ENCODE data around the gene PCP4.

Gene PCP4

DNA sequence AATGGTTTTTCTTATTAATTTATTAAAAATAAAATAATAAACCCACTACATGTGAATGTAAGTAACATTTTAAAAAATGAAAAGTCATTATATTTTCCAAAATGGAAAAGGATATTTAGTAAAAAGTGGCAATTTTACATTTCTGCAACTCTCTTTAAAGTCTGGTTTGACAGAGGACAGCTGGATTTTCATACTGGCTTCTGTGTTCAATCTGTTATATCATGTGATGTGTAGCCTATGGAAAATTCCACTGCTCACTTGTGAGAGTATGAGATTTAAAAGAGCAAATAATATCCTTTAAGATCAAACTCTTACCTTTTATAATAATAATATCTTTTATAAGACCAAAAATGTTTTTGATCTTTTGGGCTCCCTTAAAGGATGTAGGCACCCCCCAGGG, 33.7 kb downstream of the PCP4 start:
- H3K36me3 ChIP-seq (ENCODE audit: control insufficient read depth, insufficient read depth, low read length): no peaks in the 10 kb centered on the region

DNA sequence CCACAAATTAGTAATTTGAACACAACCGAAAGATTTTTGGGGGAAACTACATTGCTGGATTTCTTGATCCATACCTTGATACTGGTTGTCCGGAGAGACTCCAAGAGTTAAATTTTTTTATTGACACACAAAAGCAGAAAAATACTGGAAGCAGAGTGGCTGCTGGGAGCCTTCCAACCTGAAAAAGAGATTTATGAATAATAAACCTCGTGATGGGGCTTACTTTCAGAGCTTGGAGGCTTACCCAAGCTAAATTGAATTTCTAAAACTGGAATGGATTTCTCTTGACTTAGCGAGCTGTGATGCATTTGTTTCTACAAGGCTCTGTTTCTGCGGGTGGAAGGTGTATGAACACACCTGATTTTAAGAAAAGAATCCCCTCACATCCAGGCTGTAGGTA, 35.7 kb downstream of the PCP4 start:
- H3K4me3 ChIP-seq (ENCODE audit: low read depth, low read length): no peak overlapping the region
- H3K27me3 ChIP-seq (ENCODE audit: control insufficient read depth, insufficient read depth, low read length): no peaks in the 10 kb centered on the region
- no peaks in the 10 kb centered on the region for H3K4me1 ChIP-seq (ENCODE audit: control insufficient read depth, insufficient read depth, low read length)
- no peaks in the 10 kb centered on the region for H3K9me3 ChIP-seq (ENCODE audit: control insufficient read depth, insufficient read depth, low read length)
- H3K36me3 ChIP-seq (ENCODE audit: control insufficient read depth, insufficient read depth, low read length): no peaks in the 10 kb centered on the region
- H3K9ac ChIP-seq (ENCODE audit: low read depth, low read length): no peak overlapping the region

More for the DNA sequence above, 33.7 kb downstream of the PCP4 start:
- H3K4me1 ChIP-seq (ENCODE audit: control insufficient read depth, insufficient read depth, low read length): no peaks in the 10 kb centered on the region
- no peak overlapping the region for H3K4me3 ChIP-seq (ENCODE audit: low read depth, low read length)
- no peaks in the 10 kb centered on the region for H3K27me3 ChIP-seq (ENCODE audit: control insufficient read depth, insufficient read depth, low read length)
- no peak overlapping the region for H3K9ac ChIP-seq (ENCODE audit: low read depth, low read length)
- no peaks in the 10 kb centered on the region for H3K9me3 ChIP-seq (ENCODE audit: control insufficient read depth, insufficient read depth, low read length)

DNA sequence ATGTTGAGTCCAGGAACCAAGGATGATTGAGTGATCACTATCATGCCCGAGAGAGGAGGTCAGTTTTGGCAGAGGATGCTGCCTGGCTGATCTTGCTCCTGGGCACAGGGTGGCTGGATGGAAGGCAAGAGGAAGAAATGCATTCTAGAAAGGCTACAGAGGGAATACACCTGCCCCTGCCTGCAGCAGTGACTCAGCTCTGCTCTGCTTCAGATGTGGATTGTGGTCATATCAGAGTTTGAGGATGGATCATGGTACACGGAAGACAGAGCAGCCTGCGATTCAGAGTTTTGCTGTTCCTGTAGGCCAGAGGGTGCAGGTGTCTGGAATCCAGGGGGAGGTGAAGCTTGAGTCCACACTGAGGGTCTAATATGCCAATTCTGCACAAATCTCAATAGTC, 37.2 kb downstream of the PCP4 start:
- no peaks in the 10 kb centered on the region for H3K4me1 ChIP-seq (ENCODE audit: control insufficient read depth, insufficient read depth, low read length)
- no peak overlapping the region for H3K4me3 ChIP-seq (ENCODE audit: low read depth, low read length)
- no peaks in the 10 kb centered on the region for H3K9me3 ChIP-seq (ENCODE audit: control insufficient read depth, insufficient read depth, low read length)
- no peaks in the 10 kb centered on the region for H3K27me3 ChIP-seq (ENCODE audit: control insufficient read depth, insufficient read depth, low read length)
- H3K9ac ChIP-seq (ENCODE audit: low read depth, low read length): no peak overlapping the region
- H3K36me3 ChIP-seq (ENCODE audit: control insufficient read depth, insufficient read depth, low read length): no peaks in the 10 kb centered on the region

DNA sequence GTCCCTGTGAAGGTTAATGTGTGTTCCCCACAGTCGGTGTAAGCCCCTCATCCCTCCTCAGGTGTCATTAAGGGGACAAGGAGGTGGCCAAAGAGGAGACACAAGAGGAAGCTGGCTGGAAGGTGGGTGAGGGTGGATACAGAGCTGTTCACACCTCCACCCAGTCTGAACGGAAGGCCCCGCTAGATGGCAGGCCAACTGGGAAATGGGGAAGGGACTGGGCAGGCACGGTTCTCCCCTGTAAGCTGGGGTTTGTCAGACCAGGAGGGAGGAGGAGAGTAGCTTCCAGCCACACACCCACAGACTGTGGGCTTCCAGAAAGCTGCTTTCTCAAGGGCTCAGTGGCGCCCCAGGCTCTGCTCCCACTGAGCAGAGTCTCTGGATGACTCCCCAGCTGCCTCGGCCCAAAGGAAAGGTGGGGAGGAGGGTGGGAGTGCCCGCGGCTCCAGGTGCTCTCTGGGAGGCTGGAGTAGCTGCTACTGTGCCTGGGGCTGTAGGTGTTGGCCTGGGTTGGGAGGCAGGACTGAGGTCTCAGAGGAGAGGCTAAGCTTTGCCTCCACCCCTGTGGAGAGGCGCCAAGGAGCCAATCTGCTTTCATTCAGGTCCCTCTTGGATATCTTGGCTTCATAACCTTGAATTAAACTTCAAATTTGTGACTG, 41.2 kb downstream of the PCP4 start:
- Histone ChIP-seq H3K36me3 (ENCODE audit: control insufficient read depth, insufficient read depth, low read length) (no peaks in the 10 kb centered on the region), H3K9ac (ENCODE audit: low read depth, low read length) (no peak overlapping the region), H3K27me3 (ENCODE audit: control insufficient read depth, insufficient read depth, low read length) (no peaks in the 10 kb centered on the region), H3K4me1 (ENCODE audit: control insufficient read depth, insufficient read depth, low read length) (no peaks in the 10 kb centered on the region), H3K4me3 (ENCODE audit: low read depth, low read length) (no peak overlapping the region), H3K9me3 (ENCODE audit: control insufficient read depth, insufficient read depth, low read length) (no peaks in the 10 kb centered on the region)

DNA sequence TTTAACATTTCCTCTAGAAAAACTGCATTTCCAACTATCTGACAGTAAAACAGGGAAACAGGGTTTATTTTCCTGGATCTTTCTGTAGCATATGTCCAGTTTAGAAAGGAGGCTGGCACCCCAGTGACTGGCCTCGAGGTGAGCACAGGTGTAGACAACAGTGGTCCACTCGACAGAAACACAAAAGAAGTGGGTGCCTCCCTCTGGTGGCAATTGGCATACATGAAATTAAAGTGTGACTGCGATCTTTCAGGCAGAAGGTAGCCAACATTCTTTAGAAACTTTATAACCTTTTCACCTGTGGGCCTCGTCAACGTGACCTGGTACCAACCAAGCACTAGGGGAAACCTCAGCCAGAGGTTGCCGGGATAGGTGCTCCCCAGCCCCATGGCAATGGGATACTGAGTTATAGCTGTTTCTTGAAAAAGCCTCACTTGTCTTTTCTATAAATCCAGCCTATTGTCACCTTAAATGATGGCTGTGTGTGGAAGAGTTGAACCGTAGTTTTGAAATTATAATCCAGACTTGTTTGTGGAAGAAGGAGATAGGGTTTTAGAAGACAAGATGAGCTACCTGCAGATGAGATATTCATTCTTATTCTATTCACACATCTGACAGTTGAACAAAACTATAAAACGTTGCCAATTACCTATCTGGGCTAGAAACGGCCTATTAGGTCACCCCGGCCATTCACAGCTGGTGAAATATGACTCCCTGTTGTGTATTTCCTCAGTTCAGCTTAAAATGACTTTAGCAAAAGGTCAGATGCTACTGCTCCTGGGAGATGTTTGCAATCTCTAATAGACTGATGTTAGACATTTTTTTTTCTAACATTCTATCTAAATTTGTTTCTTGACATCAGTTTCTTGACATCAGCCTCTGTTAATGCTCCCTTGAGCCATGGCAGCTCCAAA, 44.3 kb downstream of the PCP4 start:
- Histone ChIP-seq H3K4me3 (ENCODE audit: low read depth, low read length) (no peak overlapping the region), H3K9me3 (ENCODE audit: control insufficient read depth, insufficient read depth, low read length) (no peaks in the 10 kb centered on the region), H3K27me3 (ENCODE audit: control insufficient read depth, insufficient read depth, low read length) (no peaks in the 10 kb centered on the region), H3K9ac (ENCODE audit: low read depth, low read length) (no peak overlapping the region), H3K36me3 (ENCODE audit: control insufficient read depth, insufficient read depth, low read length) (no peaks in the 10 kb centered on the region), H3K4me1 (ENCODE audit: control insufficient read depth, insufficient read depth, low read length) (no peaks in the 10 kb centered on the region)

DNA sequence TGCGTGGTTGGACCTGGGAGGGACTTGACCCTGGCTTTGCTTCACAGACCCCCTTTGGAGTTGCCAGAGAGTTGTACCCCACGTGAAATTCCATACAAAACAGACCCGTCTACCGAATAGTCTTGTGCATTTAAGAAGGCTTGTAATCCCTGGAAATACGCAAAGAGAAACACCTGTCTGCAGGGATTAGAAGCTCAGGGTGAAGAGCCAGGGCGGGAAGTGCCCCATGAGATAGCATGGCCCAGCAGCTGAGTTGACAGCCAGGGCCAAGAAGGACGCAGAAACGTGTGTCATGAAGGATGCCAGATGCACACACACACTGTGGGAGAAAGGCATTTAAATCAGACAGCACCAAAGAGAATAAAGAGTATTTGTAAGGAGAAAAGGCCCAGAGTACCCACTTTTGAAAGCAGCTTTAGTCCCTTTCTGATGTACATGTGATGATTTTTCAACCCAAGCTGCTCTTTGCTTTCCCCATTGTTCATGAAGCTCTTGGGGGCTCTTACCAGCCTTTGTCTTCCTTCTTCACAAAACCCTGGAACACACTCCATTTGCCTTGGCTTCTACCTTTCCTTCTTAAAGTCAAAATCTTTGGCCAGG, 46.6 kb downstream of the PCP4 start:
- no peak overlapping the region for H3K4me3 ChIP-seq (ENCODE audit: low read depth, low read length)
- H3K4me1 ChIP-seq (ENCODE audit: control insufficient read depth, insufficient read depth, low read length): no peaks in the 10 kb centered on the region
- no peaks in the 10 kb centered on the region for H3K9me3 ChIP-seq (ENCODE audit: control insufficient read depth, insufficient read depth, low read length)
- H3K9ac ChIP-seq (ENCODE audit: low read depth, low read length): no peak overlapping the region
- no peaks in the 10 kb centered on the region for H3K36me3 ChIP-seq (ENCODE audit: control insufficient read depth, insufficient read depth, low read length)
- no peaks in the 10 kb centered on the region for H3K27me3 ChIP-seq (ENCODE audit: control insufficient read depth, insufficient read depth, low read length)

DNA sequence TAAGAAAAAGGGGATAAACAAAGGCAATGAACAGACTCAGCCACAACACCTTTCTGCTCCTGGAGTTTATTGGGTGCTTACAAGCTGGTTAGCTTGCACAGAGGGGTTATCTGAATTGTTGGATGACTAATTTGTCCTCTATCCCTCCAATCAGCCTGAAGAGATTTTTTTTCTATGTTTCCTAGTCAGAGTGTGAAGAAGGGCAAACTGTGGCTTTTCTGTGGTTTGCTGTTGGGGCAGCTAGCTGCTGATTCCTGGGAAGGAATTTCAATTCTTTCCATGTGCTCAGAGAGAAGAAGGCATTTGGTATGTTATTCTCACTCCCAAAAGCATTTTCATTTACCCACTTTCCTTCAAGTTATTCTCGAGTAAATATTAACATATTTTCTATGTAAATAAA, 48.6 kb downstream of the PCP4 start:
- Histone ChIP-seq H3K27me3 (ENCODE audit: control insufficient read depth, insufficient read depth, low read length) (no peaks in the 10 kb centered on the region), H3K4me1 (ENCODE audit: control insufficient read depth, insufficient read depth, low read length) (no peaks in the 10 kb centered on the region), H3K4me3 (ENCODE audit: low read depth, low read length) (no peak overlapping the region), H3K9ac (ENCODE audit: low read depth, low read length) (no peak overlapping the region), H3K9me3 (ENCODE audit: control insufficient read depth, insufficient read depth, low read length) (no peaks in the 10 kb centered on the region), H3K36me3 (ENCODE audit: control insufficient read depth, insufficient read depth, low read length) (no peaks in the 10 kb centered on the region)

DNA sequence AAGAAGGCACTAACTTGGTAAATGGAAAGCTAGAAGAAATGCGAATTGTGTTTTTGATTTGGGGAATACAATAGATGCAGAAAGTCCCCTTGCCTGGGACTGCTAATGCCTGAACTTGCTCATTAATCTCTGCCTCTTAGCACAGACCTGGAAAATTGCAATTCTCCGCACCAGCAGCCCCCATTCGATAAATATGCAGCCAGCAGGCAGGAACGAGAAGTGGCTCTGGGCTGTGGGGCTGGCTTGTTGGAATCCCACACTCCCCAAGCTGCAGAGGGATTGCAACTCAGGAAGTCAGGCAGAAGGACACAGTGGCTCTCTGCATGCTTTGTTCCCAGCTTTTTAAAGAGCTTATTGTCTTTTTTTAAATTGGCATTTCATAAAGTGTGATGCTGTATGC, 51.3 kb downstream of the PCP4 start:
- Histone ChIP-seq H3K9me3 (ENCODE audit: control insufficient read depth, insufficient read depth, low read length) (no peaks in the 10 kb centered on the region), H3K36me3 (ENCODE audit: control insufficient read depth, insufficient read depth, low read length) (no peaks in the 10 kb centered on the region), H3K9ac (ENCODE audit: low read depth, low read length) (no peak overlapping the region), H3K27me3 (ENCODE audit: control insufficient read depth, insufficient read depth, low read length) (no peaks in the 10 kb centered on the region), H3K4me1 (ENCODE audit: control insufficient read depth, insufficient read depth, low read length) (no peaks in the 10 kb centered on the region), H3K4me3 (ENCODE audit: low read depth, low read length) (no peak overlapping the region)

DNA sequence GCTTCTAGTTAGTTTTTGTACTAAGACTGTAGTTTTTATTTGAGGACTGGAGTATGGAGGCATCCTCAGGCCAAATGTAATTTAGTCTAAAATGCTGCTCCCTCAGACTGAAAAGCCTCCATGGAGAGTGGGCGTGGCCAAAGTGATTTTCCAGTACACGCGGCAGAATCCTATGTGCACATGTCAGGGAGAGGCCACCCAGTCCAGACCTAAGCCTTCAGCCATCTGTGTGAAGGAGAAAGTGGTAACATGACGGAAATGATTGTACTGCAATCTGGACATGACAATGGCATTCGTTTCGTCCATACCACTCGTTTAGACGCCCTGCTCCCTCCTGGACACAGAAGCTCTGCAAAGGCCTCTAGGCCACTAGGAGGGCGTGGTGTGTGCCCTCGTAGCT, 56.2 kb downstream of the PCP4 start:
- no peak overlapping the region for H3K4me3 ChIP-seq (ENCODE audit: low read depth, low read length)
- no peaks in the 10 kb centered on the region for H3K27me3 ChIP-seq (ENCODE audit: control insufficient read depth, insufficient read depth, low read length)
- H3K9ac ChIP-seq (ENCODE audit: low read depth, low read length): no peak overlapping the region
- H3K9me3 ChIP-seq (ENCODE audit: control insufficient read depth, insufficient read depth, low read length): no peaks in the 10 kb centered on the region
- H3K4me1 ChIP-seq (ENCODE audit: control insufficient read depth, insufficient read depth, low read length): no peaks in the 10 kb centered on the region
- no peaks in the 10 kb centered on the region for H3K36me3 ChIP-seq (ENCODE audit: control insufficient read depth, insufficient read depth, low read length)

DNA sequence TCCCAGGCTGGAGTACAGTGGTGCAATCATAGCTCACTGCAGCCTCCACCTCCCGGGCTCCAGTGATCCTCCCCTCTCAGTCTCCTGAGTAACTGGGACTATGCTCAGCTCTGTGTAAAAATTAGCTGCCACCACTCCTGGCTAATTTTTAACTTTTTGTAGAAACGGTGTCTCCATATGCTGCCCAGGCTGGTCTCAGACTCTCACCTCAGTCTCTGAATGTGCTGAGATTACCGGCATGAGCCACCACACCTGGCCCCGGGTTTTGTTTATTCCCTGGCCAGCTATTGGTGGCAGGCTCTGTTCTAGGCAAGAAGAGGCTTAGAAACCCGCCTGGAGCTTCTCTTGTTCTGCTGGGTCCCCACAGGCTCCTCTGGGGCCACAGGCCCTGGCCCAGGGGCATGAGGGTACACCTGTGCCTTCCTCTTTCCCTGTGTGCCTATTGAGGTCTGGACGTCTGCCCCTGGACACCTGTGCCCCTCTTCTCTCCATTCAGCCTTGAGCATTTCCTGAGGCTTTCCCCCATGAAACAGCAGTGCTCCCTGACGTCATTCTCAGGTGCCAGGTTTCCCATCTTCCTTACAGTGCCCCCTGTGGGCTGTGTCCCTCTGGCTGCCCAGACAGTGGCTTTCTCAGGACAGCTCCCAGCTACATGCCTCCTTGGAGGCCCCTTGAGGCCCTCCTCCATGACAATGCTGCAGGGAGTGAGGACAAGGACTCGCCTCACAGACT, 57.5 kb downstream of the PCP4 start:
- H3K36me3 ChIP-seq (ENCODE audit: control insufficient read depth, insufficient read depth, low read length): no peaks in the 10 kb centered on the region
- no peaks in the 10 kb centered on the region for H3K4me1 ChIP-seq (ENCODE audit: control insufficient read depth, insufficient read depth, low read length)
- no peak overlapping the region for H3K4me3 ChIP-seq (ENCODE audit: low read depth, low read length)
- no peaks in the 10 kb centered on the region for H3K9me3 ChIP-seq (ENCODE audit: control insufficient read depth, insufficient read depth, low read length)
- no peaks in the 10 kb centered on the region for H3K27me3 ChIP-seq (ENCODE audit: control insufficient read depth, insufficient read depth, low read length)
- H3K9ac ChIP-seq (ENCODE audit: low read depth, low read length): no peak overlapping the region

DNA sequence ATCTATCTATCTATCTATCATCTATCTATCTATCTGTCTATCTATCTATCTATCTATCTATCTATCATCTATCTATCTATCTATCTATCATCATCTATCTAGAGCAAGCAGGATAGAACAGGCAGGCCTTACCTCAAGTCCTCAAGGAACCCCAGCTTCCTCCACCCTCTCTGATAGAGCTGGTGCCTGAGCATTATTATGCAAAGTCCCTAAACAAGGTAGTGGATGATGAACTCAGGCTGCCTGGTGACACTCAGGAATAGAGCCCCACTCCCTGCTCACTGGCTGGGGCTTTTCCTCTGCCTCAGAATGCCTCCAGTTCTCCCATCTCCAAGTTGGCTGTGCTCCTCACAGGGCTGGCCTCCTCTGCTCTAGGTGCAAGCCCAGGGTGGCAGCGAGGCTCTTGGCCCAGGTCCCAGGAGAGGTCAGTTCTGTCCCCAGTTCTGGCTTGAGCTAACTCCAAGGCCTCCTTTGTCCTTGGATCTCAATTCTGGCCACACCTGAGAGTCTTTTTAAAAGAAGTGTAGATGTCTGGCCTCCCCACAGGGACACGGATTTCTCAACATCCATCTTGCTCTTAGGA, 60.2 kb downstream of the PCP4 start:
- Histone ChIP-seq H3K27me3 (ENCODE audit: control insufficient read depth, insufficient read depth, low read length) (no peaks in the 10 kb centered on the region), H3K4me3 (ENCODE audit: low read depth, low read length) (no peak overlapping the region), H3K9ac (ENCODE audit: low read depth, low read length) (no peak overlapping the region), H3K9me3 (ENCODE audit: control insufficient read depth, insufficient read depth, low read length) (no peaks in the 10 kb centered on the region), H3K4me1 (ENCODE audit: control insufficient read depth, insufficient read depth, low read length) (no peaks in the 10 kb centered on the region), H3K36me3 (ENCODE audit: control insufficient read depth, insufficient read depth, low read length) (no peaks in the 10 kb centered on the region)

Data from iPS-15b (cell line).